Sigmoid colon (tissue), 4 donors: ENCODE results near the gene FILIP1.

Source experiments
- CTCF ChIP-seq, 4 experiments: fragments of 450-650 bp in 3 of 4; fragments of 200-600 bp in 1 of 4; IDR thresholded peaks; one replicate each; pipeline ENCODE4 v1.5.1; 2016 to 2019; ENCODE audit warnings: antibody characterized with exemption in 4 of 4, mild to moderate bottlenecking in 3 of 4, moderate library complexity in 2 of 4
- EP300 ChIP-seq, 4 donors: sonication (generic); formaldehyde crosslinking; IDR thresholded peaks; one replicate each; pipeline ENCODE4 v1.6.1; 2017; ENCODE audit warnings: antibody characterized with exemption in 4 of 4
- POLR2A ChIP-seq, 2 donors: fragments of 450-650 bp; IDR thresholded peaks; one replicate each; pipeline ENCODE4 v1.6.1; 2016; ENCODE audit warnings: antibody characterized with exemption in 2 of 2, mild to moderate bottlenecking in 2 of 2, moderate library complexity in 2 of 2
- POLR2AphosphoS5 ChIP-seq, 4 donors: sonication (generic); formaldehyde crosslinking; IDR thresholded peaks; one replicate each; pipeline ENCODE4 v1.6.1; 2017; ENCODE audit warnings: antibody characterized with exemption in 4 of 4

GRCh38 chr6:75418233-75418632, 75.4 kb downstream of the FILIP1 start:
- TF ChIP-seq POLR2AphosphoS5 (IDR thresholded peaks at IDR 0.05) = no peak
- TF ChIP-seq CTCF (IDR thresholded peaks at IDR 0.05) = no peak
- no peak for TF ChIP-seq EP300 (IDR thresholded peaks at IDR 0.05)
- TF ChIP-seq POLR2A (IDR thresholded peaks at IDR 0.05) = no peak
